GM10266 (cell line): ENCODE results near the gene ALG13.

ENCODE experiments used
- DNase-seq: peaks from one replicate; pipeline ENCODE4 v3.0.0; 2012; ENCODE audit errors: extremely low spot score
- TF ChIP-seq, protein P1 (sequence below): IDR thresholded peaks from 2 replicates; pipeline ENCODE4 v1.5.1; 2012; ENCODE audit warnings: mild to moderate bottlenecking, low read depth; ENCODE audit not compliant: control insufficient read depth, insufficient read depth; ENCODE audit errors: missing control alignments

ALG13 gene

DNA sequence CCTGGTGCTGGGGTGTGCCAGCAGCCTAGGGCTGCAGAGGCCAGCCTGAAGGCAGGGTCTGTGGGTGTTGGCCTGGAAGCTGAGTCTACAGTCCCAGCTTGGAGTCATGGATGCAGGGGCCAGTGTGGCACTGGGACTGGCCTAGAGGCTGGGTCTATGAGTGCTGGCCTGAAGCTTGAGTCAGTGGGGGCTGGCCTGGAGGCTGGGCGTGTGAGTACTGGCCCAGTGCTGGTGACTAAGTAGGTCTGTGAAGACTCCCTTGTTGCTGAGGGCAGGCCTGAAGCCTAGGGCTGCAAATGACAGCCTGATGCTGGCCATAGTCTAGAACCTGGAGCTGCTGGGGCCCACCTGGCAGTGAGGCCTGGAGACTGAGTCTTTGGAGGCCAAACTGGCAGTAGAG, 31.3 kb upstream of the ALG13 start:
- DNase-seq: no peak
- TF ChIP-seq, protein P1, sequence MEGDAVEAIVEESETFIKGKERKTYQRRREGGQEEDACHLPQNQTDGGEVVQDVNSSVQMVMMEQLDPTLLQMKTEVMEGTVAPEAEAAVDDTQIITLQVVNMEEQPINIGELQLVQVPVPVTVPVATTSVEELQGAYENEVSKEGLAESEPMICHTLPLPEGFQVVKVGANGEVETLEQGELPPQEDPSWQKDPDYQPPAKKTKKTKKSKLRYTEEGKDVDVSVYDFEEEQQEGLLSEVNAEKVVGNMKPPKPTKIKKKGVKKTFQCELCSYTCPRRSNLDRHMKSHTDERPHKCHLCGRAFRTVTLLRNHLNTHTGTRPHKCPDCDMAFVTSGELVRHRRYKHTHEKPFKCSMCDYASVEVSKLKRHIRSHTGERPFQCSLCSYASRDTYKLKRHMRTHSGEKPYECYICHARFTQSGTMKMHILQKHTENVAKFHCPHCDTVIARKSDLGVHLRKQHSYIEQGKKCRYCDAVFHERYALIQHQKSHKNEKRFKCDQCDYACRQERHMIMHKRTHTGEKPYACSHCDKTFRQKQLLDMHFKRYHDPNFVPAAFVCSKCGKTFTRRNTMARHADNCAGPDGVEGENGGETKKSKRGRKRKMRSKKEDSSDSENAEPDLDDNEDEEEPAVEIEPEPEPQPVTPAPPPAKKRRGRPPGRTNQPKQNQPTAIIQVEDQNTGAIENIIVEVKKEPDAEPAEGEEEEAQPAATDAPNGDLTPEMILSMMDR: no peak

DNA sequence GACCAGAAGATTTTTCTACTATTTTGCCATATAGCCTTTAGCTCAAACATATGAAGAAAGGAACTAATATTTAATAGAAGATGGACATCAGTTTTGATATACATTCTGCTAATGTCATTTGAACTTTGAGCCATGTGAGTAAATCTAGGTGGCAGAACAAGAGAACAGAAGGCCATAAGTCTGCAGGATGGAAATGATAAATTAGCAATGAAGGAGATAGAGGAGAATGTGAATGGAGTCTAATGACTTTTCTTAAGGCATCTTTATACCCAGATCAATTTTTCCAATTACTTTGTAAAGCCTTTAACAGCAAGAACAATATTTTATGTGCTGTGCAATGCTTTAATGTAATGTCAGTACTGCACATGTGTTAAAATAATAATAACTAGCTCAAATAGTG, 30.1 kb upstream of the ALG13 start:
- no peak for DNase-seq
- TF ChIP-seq, protein P1: no peak

DNA sequence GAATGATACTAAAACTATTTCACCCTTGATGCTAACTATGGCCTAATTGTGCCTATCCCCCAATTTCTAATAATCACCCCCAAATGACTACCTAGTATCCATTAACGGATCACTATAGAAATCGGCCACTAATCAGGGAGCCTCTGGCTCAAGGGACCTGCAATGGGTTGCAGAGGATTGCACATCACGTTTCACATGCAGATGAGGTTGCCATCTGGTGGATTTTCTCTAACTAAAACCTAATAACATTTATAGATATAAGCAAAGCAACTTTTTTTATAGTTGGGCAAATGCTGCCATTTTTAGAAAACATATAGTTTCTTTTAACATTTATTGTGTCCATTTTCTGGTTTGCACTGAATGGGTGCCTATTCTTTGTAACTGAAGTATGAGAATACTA, 28.3 kb upstream of the ALG13 start:
- TF ChIP-seq, protein P1: no peak
- DNase-seq: no peak

DNA sequence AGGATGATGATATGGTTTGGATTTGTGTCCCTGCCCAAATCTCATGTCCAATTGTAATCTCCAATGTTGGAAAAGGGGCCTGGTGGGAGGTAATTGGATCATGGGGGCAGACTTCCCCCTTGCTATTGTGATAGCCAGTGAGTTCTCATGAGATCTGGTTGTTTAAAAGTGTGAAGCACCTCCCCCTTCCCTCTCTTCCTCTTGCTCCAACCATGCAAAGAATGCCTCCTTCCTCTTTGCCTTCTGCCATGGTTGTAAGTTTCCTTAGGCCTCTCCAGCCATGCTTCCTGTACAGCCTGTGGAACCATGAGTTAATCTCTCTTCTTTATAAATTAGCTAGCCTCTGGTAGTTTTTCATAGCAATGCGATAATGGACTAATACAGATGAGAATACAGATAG, 19.7 kb upstream of the ALG13 start:
- TF ChIP-seq, protein P1: no peak
- no peak for DNase-seq

DNA sequence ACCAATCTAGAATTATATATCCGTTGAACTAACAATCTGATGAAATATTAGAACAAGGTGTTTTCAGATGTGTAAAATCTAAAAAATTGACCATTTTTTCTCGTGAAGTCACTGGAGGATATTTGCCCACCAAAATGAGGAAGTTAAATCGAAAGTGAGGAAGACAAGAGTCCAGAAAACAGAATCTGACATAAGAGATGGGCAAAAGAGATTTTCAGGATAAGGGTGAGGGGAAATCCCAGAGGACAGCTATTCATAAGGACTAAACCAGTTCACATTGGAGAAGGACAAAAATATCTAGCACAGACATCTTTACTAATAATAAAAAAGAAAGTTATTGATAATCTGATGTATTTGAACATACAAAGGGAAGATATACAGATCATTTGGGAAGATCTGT, 18.7 kb upstream of the ALG13 start:
- no peak for DNase-seq
- TF ChIP-seq, protein P1: no peak

DNA sequence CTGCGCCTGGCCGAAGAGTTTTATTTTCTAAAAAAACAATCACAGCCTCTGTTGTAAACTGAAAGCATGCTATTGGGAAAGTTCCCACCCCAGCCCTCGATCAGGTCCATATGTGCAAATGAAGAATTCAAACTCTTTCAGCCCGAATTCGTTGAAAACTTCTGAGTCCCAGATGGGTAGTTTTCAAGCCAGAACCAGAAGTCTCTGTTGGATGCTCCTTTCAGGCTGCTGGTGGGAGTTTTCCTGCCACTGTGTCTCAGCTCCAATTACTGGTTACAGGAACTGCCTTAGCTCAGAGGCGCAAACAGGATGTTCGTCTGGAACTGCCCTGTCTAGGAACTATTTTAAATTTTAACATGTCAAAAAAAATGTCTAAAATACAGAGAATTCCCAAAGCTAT, 9.3 kb upstream of the ALG13 start:
- TF ChIP-seq, protein P1: no peak

DNA sequence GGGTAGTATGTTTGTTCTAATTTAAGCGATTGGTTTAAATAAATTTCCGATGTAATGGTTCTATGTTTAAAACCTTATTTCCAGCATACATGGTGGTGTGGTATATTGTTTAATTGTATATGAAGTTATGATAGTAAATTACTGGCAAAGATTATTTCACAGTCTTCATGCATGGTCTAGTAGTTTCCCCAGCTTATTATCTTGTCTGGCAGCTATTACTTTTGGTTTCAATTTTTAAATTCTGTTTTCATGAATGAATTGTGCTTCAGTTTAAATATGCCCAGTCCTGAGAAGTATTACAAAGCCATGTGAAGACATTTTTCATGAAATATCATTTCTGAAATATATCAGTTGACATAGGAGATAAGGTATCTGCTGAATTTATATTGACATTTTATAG, 6.3 kb downstream of the ALG13 start:
- TF ChIP-seq, protein P1: no peak
- no peak for DNase-seq

More for the DNA sequence above, 9.3 kb upstream of the ALG13 start:
- DNase-seq: no peak
